Hair follicle dermal papilla cell (primary cell): Measurements from ENCODE around the gene USP28. TPM values are rescaled to one million over a fixed set of nuclear protein-coding genes. Genes with fewer than 3 reads are reported as not detected.

ENCODE experiments used
- small RNA-seq: library from RNA; depleted of rRNA; stranded (forward); fragments of <200 nt; gene quantifications from one replicate; pipeline ENCODE3, GENCODE V24; 2012
- total RNA-seq: library from RNA; depleted of rRNA; stranded (reverse); fragments of >200 nt; gene quantifications from 2 replicates; pipeline ENCODE4 v1.2.3, GENCODE V29; 2012

USP28 gene, protein sequence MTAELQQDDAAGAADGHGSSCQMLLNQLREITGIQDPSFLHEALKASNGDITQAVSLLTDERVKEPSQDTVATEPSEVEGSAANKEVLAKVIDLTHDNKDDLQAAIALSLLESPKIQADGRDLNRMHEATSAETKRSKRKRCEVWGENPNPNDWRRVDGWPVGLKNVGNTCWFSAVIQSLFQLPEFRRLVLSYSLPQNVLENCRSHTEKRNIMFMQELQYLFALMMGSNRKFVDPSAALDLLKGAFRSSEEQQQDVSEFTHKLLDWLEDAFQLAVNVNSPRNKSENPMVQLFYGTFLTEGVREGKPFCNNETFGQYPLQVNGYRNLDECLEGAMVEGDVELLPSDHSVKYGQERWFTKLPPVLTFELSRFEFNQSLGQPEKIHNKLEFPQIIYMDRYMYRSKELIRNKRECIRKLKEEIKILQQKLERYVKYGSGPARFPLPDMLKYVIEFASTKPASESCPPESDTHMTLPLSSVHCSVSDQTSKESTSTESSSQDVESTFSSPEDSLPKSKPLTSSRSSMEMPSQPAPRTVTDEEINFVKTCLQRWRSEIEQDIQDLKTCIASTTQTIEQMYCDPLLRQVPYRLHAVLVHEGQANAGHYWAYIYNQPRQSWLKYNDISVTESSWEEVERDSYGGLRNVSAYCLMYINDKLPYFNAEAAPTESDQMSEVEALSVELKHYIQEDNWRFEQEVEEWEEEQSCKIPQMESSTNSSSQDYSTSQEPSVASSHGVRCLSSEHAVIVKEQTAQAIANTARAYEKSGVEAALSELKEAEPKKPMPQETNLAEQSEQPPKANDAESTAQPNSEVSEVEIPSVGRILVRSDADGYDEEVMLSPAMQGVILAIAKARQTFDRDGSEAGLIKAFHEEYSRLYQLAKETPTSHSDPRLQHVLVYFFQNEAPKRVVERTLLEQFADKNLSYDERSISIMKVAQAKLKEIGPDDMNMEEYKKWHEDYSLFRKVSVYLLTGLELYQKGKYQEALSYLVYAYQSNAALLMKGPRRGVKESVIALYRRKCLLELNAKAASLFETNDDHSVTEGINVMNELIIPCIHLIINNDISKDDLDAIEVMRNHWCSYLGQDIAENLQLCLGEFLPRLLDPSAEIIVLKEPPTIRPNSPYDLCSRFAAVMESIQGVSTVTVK
- total RNA-seq = 23.6 and 33.6 TPM in 2 replicates

DNA sequence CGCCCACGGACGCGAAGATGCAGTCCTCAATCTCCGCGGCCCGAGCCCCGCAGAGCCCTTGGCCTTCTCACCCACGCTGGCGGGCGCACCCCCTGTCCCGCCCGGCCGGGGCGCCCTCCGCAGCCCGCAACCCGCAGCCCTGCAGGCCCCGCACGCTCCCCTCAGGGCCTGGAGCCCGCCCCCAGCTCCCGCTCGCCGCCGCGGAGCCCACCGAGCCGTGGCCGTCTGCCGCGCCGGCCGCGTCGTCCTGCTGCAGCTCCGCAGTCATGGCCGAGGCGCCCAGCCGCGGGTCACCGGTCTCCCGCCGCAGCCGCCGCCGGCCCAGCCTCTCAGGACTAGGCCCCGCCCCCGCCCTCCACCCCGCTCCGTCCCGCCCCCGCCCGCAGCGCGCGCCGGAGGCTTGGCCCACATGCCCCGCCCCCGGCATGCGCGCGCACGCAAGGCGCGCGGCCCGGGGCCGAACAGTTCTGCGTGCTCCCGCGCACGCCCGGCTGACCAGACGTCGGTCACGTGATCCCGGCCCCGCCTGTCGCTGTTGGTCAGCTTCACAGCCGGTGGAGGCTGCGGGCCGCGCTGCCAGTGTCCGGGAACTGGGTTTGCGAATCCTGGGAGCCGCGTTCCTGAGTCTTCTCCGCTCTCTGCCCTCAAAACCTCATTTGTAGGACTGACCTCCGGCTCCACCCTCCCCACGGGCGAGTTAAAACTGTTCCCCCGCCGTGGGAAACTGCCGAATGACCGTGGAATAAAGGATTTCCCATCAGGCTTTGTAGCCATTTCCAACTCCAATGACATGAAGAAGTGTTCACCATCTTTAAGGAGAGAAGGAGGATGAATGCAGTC lies at the start of gene USP28:
TSS of gene USP28 (minus strand) at position 339 of the 840 bp plus-strand sequence. CDS start at position 268, 71 bp downstream.

DNA sequence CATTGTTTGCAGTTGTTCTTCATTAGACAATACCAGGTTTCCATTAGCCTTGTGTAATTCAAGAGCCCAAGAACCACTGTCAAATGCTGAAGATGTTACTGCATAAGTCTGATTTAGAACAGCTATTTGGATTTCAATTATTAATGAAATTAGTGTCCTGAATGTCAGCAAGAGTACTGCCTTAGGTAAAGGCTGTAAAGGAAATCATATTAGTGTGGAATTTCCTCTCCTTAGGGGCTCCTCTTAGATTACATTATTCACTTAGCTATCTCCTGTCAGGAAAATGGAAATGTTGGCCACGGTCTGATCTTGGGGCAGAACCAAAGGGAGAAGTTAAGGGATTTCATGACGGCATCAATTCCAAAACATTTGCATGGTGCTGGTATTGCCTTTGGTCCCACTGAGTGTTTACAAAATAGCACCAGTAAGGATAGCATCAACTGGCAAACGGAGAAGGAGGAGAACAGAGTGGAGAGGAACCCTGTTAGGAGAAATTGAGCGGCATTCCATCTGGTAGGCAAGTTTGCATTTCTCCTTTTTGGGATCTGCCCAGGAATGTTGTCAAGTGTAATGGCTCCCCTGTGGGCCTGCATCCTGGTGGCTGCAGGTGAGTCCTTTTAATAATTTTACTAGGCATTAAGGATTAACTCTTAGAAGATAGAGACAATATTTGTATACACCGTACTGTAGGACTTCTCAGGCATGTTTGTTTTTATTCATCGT lies 29.2 kb upstream of the USP28 start, which contains the start of gene HTR3B:
TSS of gene HTR3B (plus strand) at position 418 of the 723 bp plus-strand sequence. CDS start at position 556, 138 bp downstream.

DNA sequence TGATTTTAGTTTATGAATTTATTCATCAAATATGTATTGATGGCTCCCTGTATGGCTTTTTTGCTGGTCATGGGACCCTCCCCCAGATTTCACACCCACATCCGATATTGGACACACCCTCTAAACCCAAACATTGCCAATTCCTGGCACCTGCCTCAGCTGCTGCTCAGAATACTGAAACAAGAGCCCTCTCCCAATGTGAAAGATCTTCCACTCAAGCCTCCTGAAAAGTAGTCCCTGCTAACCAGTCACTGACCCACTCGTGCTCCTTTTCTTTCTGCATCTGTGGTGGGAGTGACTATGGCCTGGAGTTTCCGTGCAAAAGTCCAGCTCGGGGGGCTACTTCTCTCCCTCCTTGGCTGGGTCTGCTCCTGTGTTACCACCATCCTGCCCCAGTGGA lies 95.9 kb downstream of the USP28 start, which contains the start of gene CLDN25:
TSS of gene CLDN25 (plus strand) at position 301 of the 400 bp plus-strand sequence. CDS start at position 301, 0 bp downstream.

DNA sequence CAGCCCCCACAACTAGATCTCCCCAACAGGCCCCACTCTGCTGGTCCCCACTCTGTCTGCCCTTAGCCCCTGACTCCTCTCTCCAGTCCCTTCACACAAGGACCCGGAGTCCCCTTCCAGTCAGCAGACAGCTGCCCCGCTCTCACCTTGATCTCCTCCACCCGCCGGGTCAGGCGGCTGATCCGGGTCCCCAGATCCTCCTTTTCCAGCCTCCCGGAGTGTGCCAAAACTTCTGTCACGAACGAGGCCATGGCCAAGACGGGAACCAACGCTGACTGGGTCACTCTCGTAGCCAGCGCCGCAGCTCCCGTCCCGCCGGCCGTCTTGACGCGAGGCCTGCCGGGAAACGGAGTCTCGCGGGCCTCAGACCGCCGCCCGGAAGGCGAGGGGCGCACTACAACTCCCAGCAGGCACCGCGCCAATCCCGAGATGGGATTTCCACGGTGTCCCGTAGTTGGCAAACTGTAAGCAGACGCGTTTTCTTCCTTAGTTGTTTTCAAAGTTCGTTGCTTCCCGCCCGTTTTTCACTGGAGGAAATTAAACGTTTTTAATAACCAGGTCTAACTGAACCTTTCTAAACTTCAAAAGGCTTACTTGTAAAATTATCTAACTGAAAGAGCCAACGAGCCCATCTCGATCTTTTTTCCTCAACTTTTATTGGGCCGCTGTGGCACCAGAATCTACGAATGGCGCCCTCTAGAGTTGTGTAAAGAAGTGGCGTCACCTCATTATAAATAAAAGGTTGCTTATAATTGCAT lies 101.8 kb downstream of the USP28 start, which contains the start of gene ZW10:
TSS of gene ZW10 (minus strand) at position 277 of the 758 bp plus-strand sequence. CDS start at position 251, 26 bp downstream.

Small RNA genes lying within 50 kb of the gene (small RNA-seq; reads per million reads assigned to genes)
- gene LRRC37A13P = not detected
- gene RNU6-1107P = not detected
- not detected for gene RPS29P19

Other genes with a start within 250 kb of the USP28 start
- 0.24 and 0.32 TPM in 2 replicates for gene TMPRSS5, start 169.3 kb downstream of the USP28 start, total RNA-seq
- gene ZW10, start 101.9 kb downstream of the USP28 start, total RNA-seq = 18.3 and 21.4 TPM in 2 replicates
- gene CLDN25, start 95.8 kb downstream of the USP28 start, total RNA-seq = not detected in 2 replicates
- not detected in 2 replicates for gene HTR3B, start 29.2 kb upstream of the USP28 start, total RNA-seq
- not detected in 2 replicates for gene HTR3A, start 99.5 kb upstream of the USP28 start, total RNA-seq
- gene ZBTB16, start 184.1 kb upstream of the USP28 start, total RNA-seq = 0.16 TPM in 1 of 2 replicates, not detected in the other